A549 (cell line): Measurements from ENCODE around the gene EVI5L. TPM values are rescaled to one million over a fixed set of nuclear protein-coding genes. Genes with fewer than 3 reads are reported as not detected.

Experiments
- ATAC-seq, 2 experiments: fragments of 200-7000 bp in 1 of 2; fragments of >200 bp in 1 of 2; cut with Nextera tagmentation in 1 of 2; cut with Tn5 transposase in 1 of 2; 3 replicates each; pipeline versions ENCODE4 v1.8.0 to v1.9.1; 2018 to 2020; ENCODE audit warnings: mild to moderate bottlenecking in 1 of 2, moderate library complexity in 1 of 2
- CTCF ChIA-PET: fragments of 300-600 bp; sonication (Branson Sonifier 250); formaldehyde crosslinking; extraction: SDS; loops from one replicate; lab custom pipeline; 2021; ENCODE audit warnings: antibody characterized with exemption, inconsistent platforms; lab: Yijun Ruan, JAX
- POLR2A ChIA-PET: fragments of 350-600 bp; formaldehyde crosslinking; extraction: SDS; loops from one replicate; lab custom pipeline; 2021; ENCODE audit warnings: antibody characterized with exemption, inconsistent platforms; lab: Yijun Ruan, JAX
- DNase-seq, 2 experiments: peaks; one replicate each; pipeline versions ENCODE4 v3.0.0 to v3.0.0-alpha.2; 2011 to 2016; ENCODE audit warnings: low read depth in 1 of 2, low spot score in 1 of 2
- FAIRE-seq: peaks from 2 replicates; lab custom pipeline; 2011; peaks lifted over from hg19 to GRCh38; lab: Jason Lieb, UNC
- H3K27ac ChIP-seq, 2 experiments: fragments of >200 bp; sonication (Bioruptor Twin); formaldehyde crosslinking; 3 replicates each; pipeline ENCODE4 v1.5.1; 2016 to 2017
- H3K4me1 ChIP-seq: fragments of >200 bp; sonication (Bioruptor Twin); formaldehyde crosslinking; 3 replicates; pipeline ENCODE4 v1.6.1; 2016
- H3K4me2 ChIP-seq: fragments of >200 bp; sonication (Bioruptor Twin); formaldehyde crosslinking; 3 replicates; pipeline ENCODE4 v1.6.1; 2016
- H3K4me3 ChIP-seq: fragments of >200 bp; sonication (Bioruptor Twin); formaldehyde crosslinking; 3 replicates; pipeline ENCODE4 v1.5.1; 2016
- H3K9me3 ChIP-seq: fragments of >200 bp; sonication (Bioruptor Twin); formaldehyde crosslinking; 3 replicates; pipeline ENCODE4 v1.6.1; 2016
- ATOH8 ChIP-seq: fragments of 250-450 bp; sonication (Bioruptor Pico); IDR thresholded peaks from 2 replicates; pipeline ENCODE4 v1.5.0; 2020; ENCODE audit warnings: low read depth, mild to moderate bottlenecking, moderate library complexity
- CHD4 ChIP-seq: fragments of 200-600 bp; sonication (generic); IDR thresholded peaks from 2 replicates; pipeline ENCODE4 v1.6.1; 2016; ENCODE audit warnings: antibody characterized with exemption, mild to moderate bottlenecking, borderline replicate concordance
- EP300 ChIP-seq, 2 experiments: fragments of >200 bp; sonication (Bioruptor Twin); formaldehyde crosslinking; IDR thresholded peaks; 2 replicates in 1 of 2; 3 replicates in 1 of 2; pipeline ENCODE4 v1.6.1; 2016 to 2017
- HES2 ChIP-seq: fragments of >200 bp; sonication (Bioruptor Twin); formaldehyde crosslinking; IDR thresholded peaks from 2 replicates; pipeline ENCODE4 v1.6.1; 2016
- MAZ ChIP-seq: fragments of 150-350 bp; IDR thresholded peaks from 2 replicates; pipeline ENCODE4 v1.6.1; 2014; ENCODE audit warnings: antibody characterized with exemption, low read depth, low read length, borderline replicate concordance
- MYC ChIP-seq: IDR thresholded peaks from 2 replicates; pipeline ENCODE4 v1.6.1; 2012; ENCODE audit warnings: mild to moderate bottlenecking, inconsistent platforms, low read length, improper control_type of control experiment, borderline replicate concordance
- NPAS2 ChIP-seq: fragments of 250-450 bp; sonication (Bioruptor Pico); IDR thresholded peaks from 2 replicates; pipeline ENCODE4 v1.8.0; 2022; ENCODE audit warnings: mild to moderate bottlenecking, moderate library complexity, borderline replicate concordance
- TP53 ChIP-seq: fragments of 250-450 bp; sonication (Bioruptor Pico); IDR thresholded peaks from 2 replicates; pipeline ENCODE4 v1.5.0; 2021; ENCODE audit warnings: mild to moderate bottlenecking, moderate library complexity
- ZNF302 ChIP-seq: fragments of 250-450 bp; sonication (Bioruptor Pico); IDR thresholded peaks from 2 replicates; pipeline ENCODE4 v1.9.0; 2021; ENCODE audit warnings: inconsistent platforms, mild to moderate bottlenecking, moderate library complexity
- WGBS: methylation state at CpG from one replicate; pipeline ENCODE4 v1.1.6; 2017; ENCODE audit errors: missing lambda C conversion rate; 5-methylcytosine and 5-hydroxymethylcytosine counted together
- polyA plus RNA-seq, 4 experiments: library from polyadenylated mRNA; depleted of rRNA in 3 of 4; stranded (reverse); fragments of >200 nt; fragmentation: RNase III in 1 of 4; extraction: RNeasy Plus Mini Kit Qiagen cat#74134 plus additional on column Dnase treatment in 1 of 4; gene quantifications; 2 replicates in 3 of 4; 3 replicates in 1 of 4; pipeline ENCODE4 v1.2.3, GENCODE V29; 2011 to 2017

EVI5L gene
- polyA plus RNA-seq, 2 of the 4 experiments (the other 2 are of a cell fraction) = 1.2 to 1.8 TPM

GRCh38 chr19:7914099-7914498 lies 84.1 kb downstream of the EVI5L start:
- ATAC-seq (no peak), DNase-seq (no peak), FAIRE-seq (no peak)
- Histone ChIP-seq H3K9me3 (no peaks in the 10 kb centered on the region), H3K4me2 (no peak overlapping the region), H3K4me3 (no peak overlapping the region), H3K27ac (no peak overlapping the region), H3K4me1 (peaks cover 9% of the 10 kb centered on the region)
- CTCF ChIA-PET = no interaction called here
- WGBS = 68% methylated on average over 12 of the region's 12 CpGs
- POLR2A ChIA-PET = interaction anchor here (1.8 kb wide), 1 partner anchor 11 kb away, joined by 4 read pairs; no protein-coding TSS in a partner anchor
- TF ChIP-seq TP53 (CRISPR knock-in tag) (no peak), MAZ (no peak), ATOH8 (CRISPR knock-in tag) (no peak), HES2 (no peak), ZNF302 (CRISPR knock-in tag) (no peak), EP300 (IDR thresholded peaks at IDR 0.05) (no peak), MYC (no peak), CHD4 (no peak), NPAS2 (CRISPR knock-in tag) (no peak)

Other genes with a start within 250 kb of the EVI5L start
- 0.81 and 1.3 TPM in 2 replicates for gene CAMSAP3, start 234.4 kb upstream of the EVI5L start, polyA plus RNA-seq (2011; rRNA removed)
- gene CAMSAP3, start 234.4 kb upstream of the EVI5L start, polyA plus RNA-seq (2017; fragmentation: RNase III; extraction: RNeasy Plus Mini Kit Qiagen cat#74134 plus additional on column Dnase treatment) = 2.4 to 3.6 TPM (median 2.9 TPM) in 3 replicates
- 13.9 and 15.0 TPM in 2 replicates for gene XAB2, start 200.7 kb upstream of the EVI5L start, polyA plus RNA-seq (2011; rRNA removed)
- gene XAB2, start 200.7 kb upstream of the EVI5L start, polyA plus RNA-seq (2017; fragmentation: RNase III; extraction: RNeasy Plus Mini Kit Qiagen cat#74134 plus additional on column Dnase treatment) = 21.2 to 22.2 TPM (median 21.6 TPM) in 3 replicates
- gene PET100, start 200.4 kb upstream of the EVI5L start, polyA plus RNA-seq (2011; rRNA removed) = 28.5 and 48.6 TPM in 2 replicates
- gene PET100, start 200.4 kb upstream of the EVI5L start, polyA plus RNA-seq (2017; fragmentation: RNase III; extraction: RNeasy Plus Mini Kit Qiagen cat#74134 plus additional on column Dnase treatment) = 85.0 to 109 TPM (median 99.3 TPM) in 3 replicates
- gene PCP2, start 196.5 kb upstream of the EVI5L start, polyA plus RNA-seq (2011; rRNA removed) = not detected in 2 replicates
- gene PCP2, start 196.5 kb upstream of the EVI5L start, polyA plus RNA-seq (2017; fragmentation: RNase III; extraction: RNeasy Plus Mini Kit Qiagen cat#74134 plus additional on column Dnase treatment) = 0.19 to 0.41 TPM (median 0.26 TPM) in 3 replicates
- gene STXBP2, start 193.1 kb upstream of the EVI5L start, polyA plus RNA-seq (2011; rRNA removed) = 44.4 and 47.2 TPM in 2 replicates
- 39.4 to 47.6 TPM (median 41.4 TPM) in 3 replicates for gene STXBP2, start 193.1 kb upstream of the EVI5L start, polyA plus RNA-seq (2017; fragmentation: RNase III; extraction: RNeasy Plus Mini Kit Qiagen cat#74134 plus additional on column Dnase treatment)
- not detected in 2 replicates for gene RETN, start 161.2 kb upstream of the EVI5L start, polyA plus RNA-seq (2011; rRNA removed)
- not detected in 3 replicates for gene RETN, start 161.2 kb upstream of the EVI5L start, polyA plus RNA-seq (2017; fragmentation: RNase III; extraction: RNeasy Plus Mini Kit Qiagen cat#74134 plus additional on column Dnase treatment)
- gene MCEMP1, start 153.1 kb upstream of the EVI5L start, polyA plus RNA-seq (2011; rRNA removed) = 0.05 and 0.17 TPM in 2 replicates
- gene MCEMP1, start 153.1 kb upstream of the EVI5L start, polyA plus RNA-seq (2017; fragmentation: RNase III; extraction: RNeasy Plus Mini Kit Qiagen cat#74134 plus additional on column Dnase treatment) = not detected in 3 replicates
- gene TRAPPC5, start 149.4 kb upstream of the EVI5L start, polyA plus RNA-seq (2011; rRNA removed) = 23.8 and 31.6 TPM in 2 replicates
- 50.9 to 60.8 TPM (median 59.8 TPM) in 3 replicates for gene TRAPPC5, start 149.4 kb upstream of the EVI5L start, polyA plus RNA-seq (2017; fragmentation: RNase III; extraction: RNeasy Plus Mini Kit Qiagen cat#74134 plus additional on column Dnase treatment)
- not detected in 2 replicates for gene FCER2, start 128.1 kb upstream of the EVI5L start, polyA plus RNA-seq (2011; rRNA removed)
- not detected in 3 replicates for gene FCER2, start 128.1 kb upstream of the EVI5L start, polyA plus RNA-seq (2017; fragmentation: RNase III; extraction: RNeasy Plus Mini Kit Qiagen cat#74134 plus additional on column Dnase treatment)
- gene CLEC4G, start 98.1 kb upstream of the EVI5L start, polyA plus RNA-seq (2011; rRNA removed) = not detected in 2 replicates
- not detected in 3 replicates for gene CLEC4G, start 98.1 kb upstream of the EVI5L start, polyA plus RNA-seq (2017; fragmentation: RNase III; extraction: RNeasy Plus Mini Kit Qiagen cat#74134 plus additional on column Dnase treatment)
- gene CD209, start 82.7 kb upstream of the EVI5L start, polyA plus RNA-seq (2011; rRNA removed) = not detected in 2 replicates
- not detected in 3 replicates for gene CD209, start 82.7 kb upstream of the EVI5L start, polyA plus RNA-seq (2017; fragmentation: RNase III; extraction: RNeasy Plus Mini Kit Qiagen cat#74134 plus additional on column Dnase treatment)
- gene CLEC4M, start 67.0 kb upstream of the EVI5L start, polyA plus RNA-seq (2011; rRNA removed) = not detected in 2 replicates
- not detected in 3 replicates for gene CLEC4M, start 67.0 kb upstream of the EVI5L start, polyA plus RNA-seq (2017; fragmentation: RNase III; extraction: RNeasy Plus Mini Kit Qiagen cat#74134 plus additional on column Dnase treatment)
- 0.04 and 0.05 TPM in 2 replicates for gene PRR36, start 44.2 kb downstream of the EVI5L start, polyA plus RNA-seq (2011; rRNA removed)
- gene PRR36, start 44.2 kb downstream of the EVI5L start, polyA plus RNA-seq (2017; fragmentation: RNase III; extraction: RNeasy Plus Mini Kit Qiagen cat#74134 plus additional on column Dnase treatment) = 0.22 to 0.35 TPM (median 0.30 TPM) in 3 replicates
- gene LRRC8E, start 58.3 kb downstream of the EVI5L start, polyA plus RNA-seq (2011; rRNA removed) = 4.0 and 5.3 TPM in 2 replicates
- gene LRRC8E, start 58.3 kb downstream of the EVI5L start, polyA plus RNA-seq (2017; fragmentation: RNase III; extraction: RNeasy Plus Mini Kit Qiagen cat#74134 plus additional on column Dnase treatment) = 3.7 to 4.8 TPM (median 4.4 TPM) in 3 replicates
- 5.5 TPM in 2 replicates for gene MAP2K7, start 73.7 kb downstream of the EVI5L start, polyA plus RNA-seq (2011; rRNA removed)
- gene MAP2K7, start 73.7 kb downstream of the EVI5L start, polyA plus RNA-seq (2017; fragmentation: RNase III; extraction: RNeasy Plus Mini Kit Qiagen cat#74134 plus additional on column Dnase treatment) = 17.4 to 19.4 TPM (median 19.3 TPM) in 3 replicates
- 0.21 and 0.40 TPM in 2 replicates for gene TGFBR3L, start 84.6 kb downstream of the EVI5L start, polyA plus RNA-seq (2011; rRNA removed)
- 0.70 to 1.4 TPM (median 1.2 TPM) in 3 replicates for gene TGFBR3L, start 84.6 kb downstream of the EVI5L start, polyA plus RNA-seq (2017; fragmentation: RNase III; extraction: RNeasy Plus Mini Kit Qiagen cat#74134 plus additional on column Dnase treatment)
- gene SNAPC2, start 90.1 kb downstream of the EVI5L start, polyA plus RNA-seq (2011; rRNA removed) = 8.8 and 9.2 TPM in 2 replicates
- 13.4 to 13.8 TPM (median 13.8 TPM) in 3 replicates for gene SNAPC2, start 90.1 kb downstream of the EVI5L start, polyA plus RNA-seq (2017; fragmentation: RNase III; extraction: RNeasy Plus Mini Kit Qiagen cat#74134 plus additional on column Dnase treatment)
- 0.79 and 1.2 TPM in 2 replicates for gene CTXN1, start 95.9 kb downstream of the EVI5L start, polyA plus RNA-seq (2011; rRNA removed)
- 7.9 to 10.7 TPM (median 9.9 TPM) in 3 replicates for gene CTXN1, start 95.9 kb downstream of the EVI5L start, polyA plus RNA-seq (2017; fragmentation: RNase III; extraction: RNeasy Plus Mini Kit Qiagen cat#74134 plus additional on column Dnase treatment)
- gene TIMM44, start 113.4 kb downstream of the EVI5L start, polyA plus RNA-seq (2011; rRNA removed) = 23.0 and 53.2 TPM in 2 replicates
- 29.7 to 37.9 TPM (median 33.4 TPM) in 3 replicates for gene TIMM44, start 113.4 kb downstream of the EVI5L start, polyA plus RNA-seq (2017; fragmentation: RNase III; extraction: RNeasy Plus Mini Kit Qiagen cat#74134 plus additional on column Dnase treatment)
- gene ELAVL1, start 175.4 kb downstream of the EVI5L start, polyA plus RNA-seq (2011; rRNA removed) = 39.3 and 44.4 TPM in 2 replicates
- 55.6 to 58.9 TPM (median 57.3 TPM) in 3 replicates for gene ELAVL1, start 175.4 kb downstream of the EVI5L start, polyA plus RNA-seq (2017; fragmentation: RNase III; extraction: RNeasy Plus Mini Kit Qiagen cat#74134 plus additional on column Dnase treatment)
- not detected in 2 replicates for gene CCL25, start 222.5 kb downstream of the EVI5L start, polyA plus RNA-seq (2011; rRNA removed)
- gene CCL25, start 222.5 kb downstream of the EVI5L start, polyA plus RNA-seq (2017; fragmentation: RNase III; extraction: RNeasy Plus Mini Kit Qiagen cat#74134 plus additional on column Dnase treatment) = not detected in 3 replicates